Measurements from ENCODE around the gene PROM2. TPM values are rescaled to one million over a fixed set of nuclear protein-coding genes. Genes with fewer than 3 reads are reported as not detected.

Gene PROM2
- total RNA-seq, 1 donor from 2014 or later, result 6.0 TPM

DNA sequence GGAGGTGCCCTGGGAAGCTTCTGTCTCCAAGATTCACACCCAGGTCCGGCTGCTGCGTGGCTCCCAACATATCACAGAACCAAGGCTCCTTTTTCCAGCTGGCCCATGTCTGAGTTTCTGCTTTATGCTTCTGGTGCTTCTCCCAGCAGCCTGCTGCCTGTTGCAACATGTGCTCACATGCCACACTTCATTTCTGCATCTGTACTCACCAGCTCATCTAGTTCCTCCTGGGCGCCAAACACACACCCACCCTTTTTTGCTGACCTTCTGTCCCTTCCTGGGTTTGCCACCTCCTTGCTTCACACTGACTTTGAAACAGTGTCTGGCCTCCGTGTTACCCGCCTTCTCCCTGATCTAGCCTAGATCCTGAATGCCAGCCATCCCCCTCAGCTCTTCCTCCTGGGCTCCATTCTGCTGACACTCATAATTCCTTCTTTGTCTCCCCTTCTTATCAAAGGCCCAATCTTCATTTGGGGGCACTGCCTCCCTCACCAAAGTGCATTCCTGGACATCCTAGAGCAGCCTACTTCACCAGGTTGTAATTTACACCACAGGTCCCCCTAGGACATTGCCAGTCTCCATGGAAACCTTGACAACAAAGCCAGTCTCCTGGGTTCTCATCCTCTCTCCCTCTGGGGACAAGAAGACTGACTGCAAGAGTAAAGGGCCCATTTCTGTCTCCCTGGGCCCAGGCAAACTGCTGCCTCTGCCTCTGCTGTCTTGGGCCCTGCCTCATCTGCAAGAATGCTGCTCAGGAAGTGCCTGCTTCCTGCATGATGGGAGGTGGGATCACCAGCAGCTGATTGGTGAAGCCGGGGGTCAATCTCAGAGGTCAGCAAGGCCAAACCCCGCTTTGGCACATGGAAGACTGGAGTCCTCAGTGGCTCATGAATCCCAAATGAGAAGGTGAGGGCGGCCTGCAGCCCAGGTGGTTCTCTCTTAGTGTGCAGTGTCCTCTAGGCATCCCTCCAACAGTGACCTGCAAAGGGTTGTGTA lies 13.9 kb upstream of the PROM2 start:
- ATAC-seq, result peak; percentile 82 to 90
- peak; percentile 71 for DNase-seq

DNA sequence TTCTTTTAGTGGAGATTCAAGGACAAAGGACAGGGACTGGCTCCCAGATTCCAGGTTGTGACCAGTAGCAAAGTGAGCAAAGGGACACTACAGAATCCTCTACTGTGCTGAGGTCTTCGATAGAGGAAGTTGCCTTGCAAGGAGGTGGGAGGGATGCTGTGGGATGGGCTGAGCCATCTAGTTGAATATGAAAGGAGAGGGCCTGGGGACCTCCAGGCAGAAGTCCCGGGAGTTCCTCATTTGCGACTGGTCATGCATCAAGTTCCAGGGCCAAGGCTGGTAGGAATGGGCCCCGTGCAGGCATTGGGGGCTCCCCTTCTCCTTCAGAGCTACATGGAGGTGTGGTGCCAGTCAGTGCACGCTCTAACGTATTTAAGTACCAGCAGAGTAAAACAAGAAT lies 12.6 kb upstream of the PROM2 start:
- TF ChIP-seq, protein P1, sequence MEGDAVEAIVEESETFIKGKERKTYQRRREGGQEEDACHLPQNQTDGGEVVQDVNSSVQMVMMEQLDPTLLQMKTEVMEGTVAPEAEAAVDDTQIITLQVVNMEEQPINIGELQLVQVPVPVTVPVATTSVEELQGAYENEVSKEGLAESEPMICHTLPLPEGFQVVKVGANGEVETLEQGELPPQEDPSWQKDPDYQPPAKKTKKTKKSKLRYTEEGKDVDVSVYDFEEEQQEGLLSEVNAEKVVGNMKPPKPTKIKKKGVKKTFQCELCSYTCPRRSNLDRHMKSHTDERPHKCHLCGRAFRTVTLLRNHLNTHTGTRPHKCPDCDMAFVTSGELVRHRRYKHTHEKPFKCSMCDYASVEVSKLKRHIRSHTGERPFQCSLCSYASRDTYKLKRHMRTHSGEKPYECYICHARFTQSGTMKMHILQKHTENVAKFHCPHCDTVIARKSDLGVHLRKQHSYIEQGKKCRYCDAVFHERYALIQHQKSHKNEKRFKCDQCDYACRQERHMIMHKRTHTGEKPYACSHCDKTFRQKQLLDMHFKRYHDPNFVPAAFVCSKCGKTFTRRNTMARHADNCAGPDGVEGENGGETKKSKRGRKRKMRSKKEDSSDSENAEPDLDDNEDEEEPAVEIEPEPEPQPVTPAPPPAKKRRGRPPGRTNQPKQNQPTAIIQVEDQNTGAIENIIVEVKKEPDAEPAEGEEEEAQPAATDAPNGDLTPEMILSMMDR (IDR thresholded peaks at IDR 0.05), result no peak
- no peaks in the 10 kb centered on the region for H3K4me1 ChIP-seq
- ATAC-seq (peak; percentile 48 to 65), DNase-seq (no peak)
- H3K27ac ChIP-seq, result no peak overlapping the region
- no peak overlapping the region for H3K4me3 ChIP-seq
- no peaks in the 10 kb centered on the region for H3K36me3 ChIP-seq
- intact Hi-C loops (cut with DNase I), result no loop called here
- H3K27me3 ChIP-seq (ENCODE audit: low read depth), result no peaks in the 10 kb centered on the region
- no peaks in the 10 kb centered on the region for H3K9me3 ChIP-seq

More for the DNA sequence above, 13.9 kb upstream of the PROM2 start:
- Histone ChIP-seq H3K27me3 (ENCODE audit: low read depth) (no peaks in the 10 kb centered on the region), H3K4me3 (no peak overlapping the region), H3K4me1 (no peaks in the 10 kb centered on the region), H3K27ac (no peak overlapping the region), H3K36me3 (no peaks in the 10 kb centered on the region), H3K9me3 (no peaks in the 10 kb centered on the region)
- TF ChIP-seq, protein P1 (IDR thresholded peaks at IDR 0.05), result no peak
- intact Hi-C loops (cut with DNase I), result no loop called here

DNA sequence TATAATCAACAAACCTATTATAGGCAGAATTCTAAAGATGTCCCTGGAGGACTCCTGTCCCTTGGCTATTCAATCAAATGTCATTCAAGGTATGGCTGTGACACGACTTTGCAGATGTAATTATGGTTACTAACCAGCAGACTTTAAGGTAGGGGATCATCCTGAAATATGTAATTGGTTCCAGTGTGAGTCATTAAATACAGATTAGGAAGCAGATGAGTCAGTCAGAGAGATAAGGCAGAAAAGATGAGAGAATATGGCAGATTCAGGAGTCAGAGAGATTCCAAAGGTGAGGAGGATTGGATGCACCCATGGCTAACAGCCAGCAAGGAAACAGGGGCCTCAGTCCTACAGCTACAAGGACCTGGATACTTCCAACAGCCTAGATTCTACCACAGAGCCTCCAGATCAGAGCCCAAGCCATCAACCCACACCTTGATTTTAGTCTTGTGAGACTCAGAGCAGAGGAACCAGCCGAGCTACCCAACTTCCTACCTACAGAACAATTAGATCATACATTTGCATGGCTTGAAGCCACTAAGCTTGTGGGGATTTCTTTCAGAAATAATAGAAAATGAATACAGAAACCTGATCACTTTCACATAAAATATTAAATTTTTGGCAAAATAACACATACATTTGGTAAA lies 11.2 kb upstream of the PROM2 start:
- ATAC-seq, result no peak
- intact Hi-C loops (cut with DNase I), result no loop called here

DNA sequence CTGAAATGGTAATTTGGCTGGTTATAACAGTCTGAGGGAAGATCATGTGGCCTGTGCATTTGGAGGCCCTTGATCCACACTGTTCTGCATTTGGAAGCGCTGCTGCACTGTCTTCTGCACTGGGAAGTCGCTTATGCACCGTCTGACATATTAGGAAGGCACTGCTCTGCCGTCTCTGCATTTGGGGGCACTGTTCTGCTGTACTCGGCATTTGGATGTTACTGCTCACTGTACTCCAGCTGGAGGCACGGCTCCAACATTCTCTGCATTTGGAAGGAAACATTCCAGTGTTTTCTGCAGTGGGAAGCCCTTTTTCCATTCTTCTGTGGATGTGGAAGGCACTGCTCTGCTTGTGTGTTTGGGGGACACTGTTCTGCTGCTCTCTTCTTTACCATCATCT lies 9.6 kb upstream of the PROM2 start:
- no peak for ATAC-seq
- Histone ChIP-seq H3K27ac (no peak overlapping the region), H3K36me3 (no peaks in the 10 kb centered on the region), H3K4me3 (no peak overlapping the region), H3K27me3 (ENCODE audit: low read depth) (no peaks in the 10 kb centered on the region), H3K9me3 (no peaks in the 10 kb centered on the region), H3K4me1 (no peaks in the 10 kb centered on the region)
- TF ChIP-seq, protein P1 (IDR thresholded peaks at IDR 0.05), result no peak
- intact Hi-C loops (cut with DNase I), result no loop called here
- peak; percentile 0 for DNase-seq

More for the DNA sequence above, 11.2 kb upstream of the PROM2 start:
- no peaks in the 10 kb centered on the region for H3K36me3 ChIP-seq
- H3K9me3 ChIP-seq, result no peaks in the 10 kb centered on the region
- DNase-seq, result no peak
- H3K27ac ChIP-seq, result no peak overlapping the region
- TF ChIP-seq, protein P1 (IDR thresholded peaks at IDR 0.05), result no peak
- no peak overlapping the region for H3K4me3 ChIP-seq
- H3K27me3 ChIP-seq (ENCODE audit: low read depth), result no peaks in the 10 kb centered on the region
- no peaks in the 10 kb centered on the region for H3K4me1 ChIP-seq

DNA sequence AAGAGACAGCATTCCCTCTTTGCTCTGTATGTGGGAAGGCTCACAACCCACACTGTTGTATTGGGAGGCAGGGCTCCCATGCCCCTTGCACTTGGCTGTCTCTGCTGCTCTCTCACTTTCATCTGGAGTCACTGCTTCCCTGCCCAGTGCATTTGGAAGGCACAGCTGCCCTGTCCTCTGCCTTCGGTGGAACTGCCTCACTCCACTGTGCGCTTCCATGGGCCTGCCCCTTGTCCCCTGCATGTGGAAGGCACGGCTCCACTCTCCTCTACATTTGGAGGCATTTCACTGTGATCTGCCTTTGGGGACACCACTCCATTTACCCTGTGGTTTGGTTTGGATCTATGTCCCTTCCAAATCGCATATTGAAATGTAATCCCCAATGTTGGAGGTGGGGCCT lies 9.1 kb upstream of the PROM2 start:
- ATAC-seq, result no peak
- Histone ChIP-seq H3K27ac (no peak overlapping the region), H3K27me3 (ENCODE audit: low read depth) (no peaks in the 10 kb centered on the region), H3K4me3 (no peak overlapping the region), H3K9me3 (no peaks in the 10 kb centered on the region), H3K36me3 (no peaks in the 10 kb centered on the region), H3K4me1 (no peaks in the 10 kb centered on the region)
- DNase-seq, result peak; percentile 17
- TF ChIP-seq, protein P1 (IDR thresholded peaks at IDR 0.05), result no peak
- intact Hi-C loops (cut with DNase I), result no loop called here
